ENCODE measurements around the gene CDX1. TPM values are rescaled to one million over a fixed set of nuclear protein-coding genes. Genes with fewer than 3 reads are reported as not detected.

Gene CDX1
- total and polyA plus RNA-seq, 12 donors: 0.13 to 0.32 TPM; not detected in 10

DNA sequence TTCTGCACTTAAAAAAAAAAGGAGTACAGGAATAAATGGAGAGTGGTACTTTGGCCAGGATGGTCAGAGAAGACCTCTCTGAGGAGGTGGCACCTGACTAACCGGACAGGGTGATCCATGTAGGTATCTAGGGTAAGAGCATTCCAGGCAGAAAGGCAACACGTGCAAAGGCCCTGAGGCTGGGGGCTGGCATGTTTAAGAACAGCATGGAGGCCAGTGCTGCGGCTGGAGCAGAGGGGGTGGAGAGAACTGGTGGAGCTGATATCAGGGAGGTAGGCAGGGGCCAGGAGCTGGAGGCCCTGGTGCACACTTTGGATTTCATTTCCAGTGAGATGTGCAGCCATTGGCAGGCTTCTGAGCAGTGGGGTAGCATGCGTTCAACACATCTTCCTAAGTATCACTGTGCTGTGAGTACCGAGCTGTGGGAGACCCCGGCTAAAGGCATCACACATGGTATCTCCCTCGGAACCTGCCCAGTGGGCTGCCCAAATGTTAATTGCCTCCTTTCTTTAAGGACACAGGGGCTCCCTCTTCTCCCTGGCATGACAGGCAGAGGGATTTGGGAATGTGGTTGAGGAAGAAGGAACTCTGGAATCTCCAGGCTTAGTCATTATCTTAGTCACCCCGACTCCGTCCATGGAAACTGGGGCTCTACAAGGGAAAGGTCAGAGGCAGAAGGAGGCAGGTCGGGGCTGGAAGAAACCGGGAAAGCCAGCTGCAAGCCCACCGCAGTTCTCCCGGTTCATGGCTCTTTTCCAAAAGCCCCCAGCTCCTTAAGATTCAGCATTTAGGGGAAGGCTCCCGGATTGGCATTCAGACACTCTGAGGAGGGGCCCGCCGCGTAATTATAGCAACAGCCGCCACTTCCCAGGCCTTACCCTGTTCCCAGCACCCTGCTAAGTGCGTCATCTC lies 41.9 kb downstream of the CDX1 start:
- peaks cover 0 to 7% (median 0%) of the 10 kb centered on the region in 7 donors for H3K27me3 ChIP-seq
- peaks cover 0 to 25% (median 10%) of the 10 kb centered on the region in 9 donors for H3K4me1 ChIP-seq
- no peak for DNase-seq
- WGBS, 2 donors: 72 to 78% methylated on average over 19 of the region's 19 CpGs
- H3K9me3 ChIP-seq: no peaks in the 10 kb centered on the region
- no peaks in the 10 kb centered on the region for H3K36me3 ChIP-seq
- intact Hi-C loops (cut with DNase I): no loop called here
- no peak overlapping the region for H3K4me3 ChIP-seq
- peak overlapping the region in 1 of 10 donors; percentile 47 for H3K27ac ChIP-seq
- TF ChIP-seq, protein P1, sequence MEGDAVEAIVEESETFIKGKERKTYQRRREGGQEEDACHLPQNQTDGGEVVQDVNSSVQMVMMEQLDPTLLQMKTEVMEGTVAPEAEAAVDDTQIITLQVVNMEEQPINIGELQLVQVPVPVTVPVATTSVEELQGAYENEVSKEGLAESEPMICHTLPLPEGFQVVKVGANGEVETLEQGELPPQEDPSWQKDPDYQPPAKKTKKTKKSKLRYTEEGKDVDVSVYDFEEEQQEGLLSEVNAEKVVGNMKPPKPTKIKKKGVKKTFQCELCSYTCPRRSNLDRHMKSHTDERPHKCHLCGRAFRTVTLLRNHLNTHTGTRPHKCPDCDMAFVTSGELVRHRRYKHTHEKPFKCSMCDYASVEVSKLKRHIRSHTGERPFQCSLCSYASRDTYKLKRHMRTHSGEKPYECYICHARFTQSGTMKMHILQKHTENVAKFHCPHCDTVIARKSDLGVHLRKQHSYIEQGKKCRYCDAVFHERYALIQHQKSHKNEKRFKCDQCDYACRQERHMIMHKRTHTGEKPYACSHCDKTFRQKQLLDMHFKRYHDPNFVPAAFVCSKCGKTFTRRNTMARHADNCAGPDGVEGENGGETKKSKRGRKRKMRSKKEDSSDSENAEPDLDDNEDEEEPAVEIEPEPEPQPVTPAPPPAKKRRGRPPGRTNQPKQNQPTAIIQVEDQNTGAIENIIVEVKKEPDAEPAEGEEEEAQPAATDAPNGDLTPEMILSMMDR (IDR thresholded peaks at IDR 0.05): no peak
- ATAC-seq: peak in 4 of 8 donors; percentile 20 to 53 (median 38)

DNA sequence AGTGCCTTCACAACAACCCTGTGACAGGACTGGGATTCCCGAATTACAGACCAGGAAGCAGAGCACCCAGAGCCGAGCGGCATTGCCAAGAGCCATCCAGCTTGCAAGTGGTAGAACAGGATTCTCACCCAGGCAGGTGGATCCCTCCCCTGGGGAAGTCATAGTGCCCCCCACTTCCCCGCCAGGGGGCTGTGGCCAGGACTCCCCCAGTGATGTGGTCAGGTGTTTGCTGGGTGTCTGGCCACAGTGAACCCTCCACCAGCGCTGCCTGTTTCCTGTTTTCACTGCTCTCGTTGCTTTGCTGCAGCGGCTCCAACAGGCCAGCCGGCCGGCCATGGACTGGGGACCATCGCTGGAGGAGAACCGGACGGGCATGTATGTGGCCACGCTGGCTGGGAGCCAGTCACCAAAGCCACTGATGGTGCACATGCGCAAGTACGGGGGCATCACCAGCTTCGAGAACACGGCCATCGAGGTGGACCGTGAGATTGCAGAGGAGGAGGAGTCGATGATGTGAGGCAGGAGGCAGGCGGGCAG lies 42.6 kb downstream of the CDX1 start:
- peaks cover 0 to 31% (median 16%) of the 10 kb centered on the region in 9 donors for H3K4me1 ChIP-seq
- DNase-seq (no peak), ATAC-seq (peak in 1 of 8 donors; percentile 35)
- no peaks in the 10 kb centered on the region for H3K36me3 ChIP-seq
- H3K9me3 ChIP-seq: no peaks in the 10 kb centered on the region
- H3K27ac ChIP-seq: peak overlapping the region in 1 of 10 donors; percentile 47
- H3K27me3 ChIP-seq: peaks cover 0 to 7% (median 0%) of the 10 kb centered on the region in 7 donors
- TF ChIP-seq, protein P1 (IDR thresholded peaks at IDR 0.05): no peak
- intact Hi-C loops (cut with DNase I): no loop called here
- WGBS, 2 donors: 80 to 84% methylated on average over 21 of the region's 21 CpGs
- peak overlapping the region in 1 of 10 donors; percentile 7 for H3K4me3 ChIP-seq

DNA sequence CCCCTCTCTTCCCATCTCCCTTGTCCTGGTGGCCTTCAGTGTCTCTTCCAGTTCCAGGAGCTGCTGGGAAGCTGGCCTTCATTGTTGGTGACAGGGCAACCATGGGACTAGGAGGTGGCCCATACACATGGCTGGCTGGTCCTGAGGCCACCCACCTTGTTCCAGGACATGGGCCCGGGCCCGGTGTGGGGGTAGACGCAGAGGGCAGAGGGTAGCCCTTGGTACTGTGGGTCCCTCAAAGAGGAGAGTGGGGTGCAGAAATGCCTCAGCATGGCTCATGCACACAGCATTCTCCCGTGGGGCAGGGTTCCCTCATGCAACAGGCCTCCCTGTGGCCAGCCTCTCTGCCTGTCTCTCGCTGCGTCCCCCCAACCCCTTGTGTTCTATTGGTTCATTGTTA lies 44.1 kb downstream of the CDX1 start:
- Histone ChIP-seq H3K27ac (no peak overlapping the region), H3K4me1 (peaks cover 0 to 40% (median 24%) of the 10 kb centered on the region in 9 donors), H3K4me3 (no peak overlapping the region), H3K9me3 (no peaks in the 10 kb centered on the region), H3K27me3 (peaks cover 0 to 7% (median 0%) of the 10 kb centered on the region in 7 donors), H3K36me3 (no peaks in the 10 kb centered on the region)
- ATAC-seq (no peak), DNase-seq (no peak)
- intact Hi-C loops (cut with DNase I): loop anchor here in 8 of 10 donors (10.0 kb wide), 3 partner anchors 166 to 186 kb away; no protein-coding TSS in a partner anchor
- TF ChIP-seq, protein P1 (IDR thresholded peaks at IDR 0.05): no peak
- WGBS, 2 donors: 82 to 83% methylated on average over 6 of the region's 6 CpGs

Data from heart right ventricle (tissue), 16 donors.